Measurements from ENCODE around the gene FLVCR2. TPM values are rescaled to one million over a fixed set of nuclear protein-coding genes. Genes with fewer than 3 reads are reported as not detected.

Gene FLVCR2
- total and polyA plus RNA-seq, 2 of the 13 experiments (the other 11 are each of a cell fraction or from before 2014, with no cell fraction given), result 9.9 to 10.5 TPM

GRCh38 chr14:75558440-75558839 lies 20.0 kb upstream of the FLVCR2 start:
- Histone ChIP-seq H3K4me2 (ENCODE audit: low read depth, low read length) (no peak overlapping the region), H3K27me3 (ENCODE audit: control insufficient read depth in 1 of 2, insufficient read depth in 2 of 2, low read length in 2 of 2) (peaks cover 0 to 11% of the 10 kb centered on the region in 2 experiments; a peak in 1 of 5 replicates), H3K79me2 (ENCODE audit: insufficient read depth, low read length) (no peaks in the 10 kb centered on the region), H3K9ac (ENCODE audit: insufficient read depth, low read depth, low read length) (no peak overlapping the region), H3K27ac (ENCODE audit: extremely low read length, insufficient read depth, low read length) (no peak overlapping the region), H3K36me3 (replicated peaks in 1 of 2; ENCODE audit: control insufficient read depth in 1 of 2, insufficient read depth in 2 of 2, low read length in 2 of 2) (no peaks in the 10 kb centered on the region), H3K4me3 (replicated peaks in 1 of 3; ENCODE audit: insufficient read depth in 1 of 3, low read depth in 2 of 3, low read length in 3 of 3) (no peak overlapping the region), H2AFZ (ENCODE audit: low read length) (no peak overlapping the region), H3K9me3 (ENCODE audit: low read length) (no peaks in the 10 kb centered on the region; the same call in 1 of the 2 replicates), H3K4me1 (ENCODE audit: insufficient read depth, low read length) (peaks cover 1% of the 10 kb centered on the region; the same call in 1 of the 2 replicates), H4K20me1 (ENCODE audit: insufficient read depth, low read length) (no peaks in the 10 kb centered on the region)
- no TSS peak for BruUV-seq (replicated peaks)
- in situ Hi-C loops (cut with HindIII; ENCODE audit: extremely low pct_ligation_motif_present, low pct_unique_long_range_greater_than_20kb) (no loop called here), intact Hi-C loops (cut with micrococcal nuclease; ENCODE audit: unreplicated experiment) (no loop called here)
- TF ChIP-seq PRDM4 (CRISPR knock-in tag; IDR thresholded peaks at IDR 0.05; ENCODE audit: borderline replicate concordance) (no peak), ZNF564 (CRISPR knock-in tag; IDR thresholded peaks at IDR 0.05) (no peak), HDAC6 (IDR thresholded peaks at IDR 0.05; ENCODE audit: low read depth, low read length) (no peak)
- FAIRE-seq, result no peak
- no peak for DNase-seq (ENCODE audit: low spot score)
- POLR2A ChIA-PET, result no interaction called here
- CTCF ChIA-PET (ENCODE audit: low intra/inter-chr PET ratio, low total read pairs), result no interaction called here
- WGBS (ENCODE audit: low lambda C conversion rate), result 49% methylated on average over 5 of the region's 5 CpGs
- no peak for ATAC-seq

DNA sequence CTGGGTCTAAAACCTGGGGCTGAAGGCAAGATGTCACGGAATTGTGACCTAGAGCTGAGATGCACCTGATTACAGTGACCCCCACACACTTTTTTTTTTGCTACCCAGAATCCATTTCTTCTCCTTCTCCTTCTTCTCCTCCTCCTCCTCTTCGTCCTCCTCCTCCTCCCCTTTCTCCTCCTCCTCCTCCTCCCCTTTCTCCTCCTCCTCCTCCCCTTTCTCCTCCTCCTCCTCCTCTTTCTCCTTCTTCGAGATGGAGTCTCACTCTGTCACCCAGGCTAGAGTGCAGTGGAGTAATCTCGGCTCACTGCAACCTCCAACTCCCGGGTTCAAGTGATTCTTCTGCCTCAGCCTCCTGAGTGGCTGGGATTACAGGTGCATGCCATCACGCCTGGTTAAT lies 19.4 kb upstream of the FLVCR2 start:
- DNase-seq (ENCODE audit: low spot score) (no peak), ATAC-seq (no peak), FAIRE-seq (no peak)
- ChIA-PET CTCF (ENCODE audit: low intra/inter-chr PET ratio, low total read pairs) (interaction anchor here (0.8 to 2.5 kb wide), 2 partner anchors 40 to 131 kb away, joined by 3 to 20 read pairs; partner anchors contain the start of gene JDP2), POLR2A (no interaction called here)
- Histone ChIP-seq H4K20me1 (ENCODE audit: insufficient read depth, low read length) (no peaks in the 10 kb centered on the region), H3K9ac (ENCODE audit: insufficient read depth, low read depth, low read length) (no peak overlapping the region), H3K27ac (ENCODE audit: extremely low read length, insufficient read depth, low read length) (no peak overlapping the region), H3K36me3 (replicated peaks in 1 of 2; ENCODE audit: control insufficient read depth in 1 of 2, insufficient read depth in 2 of 2, low read length in 2 of 2) (no peaks in the 10 kb centered on the region), H2AFZ (ENCODE audit: low read length) (no peak overlapping the region), H3K4me2 (ENCODE audit: low read depth, low read length) (no peak overlapping the region), H3K4me1 (ENCODE audit: insufficient read depth, low read length) (peaks cover 7% of the 10 kb centered on the region; the same call in 1 of the 2 replicates), H3K79me2 (ENCODE audit: insufficient read depth, low read length) (no peaks in the 10 kb centered on the region), H3K4me3 (replicated peaks in 1 of 3; ENCODE audit: insufficient read depth in 1 of 3, low read depth in 2 of 3, low read length in 3 of 3) (no peak overlapping the region), H3K9me3 (ENCODE audit: low read length) (no peaks in the 10 kb centered on the region; the same call in 1 of the 2 replicates), H3K27me3 (ENCODE audit: control insufficient read depth in 1 of 2, insufficient read depth in 2 of 2, low read length in 2 of 2) (peaks cover 0 to 11% of the 10 kb centered on the region in 2 experiments; a peak in 1 of 5 replicates)
- 37% methylated on average over 6 of the region's 6 CpGs for WGBS (ENCODE audit: low lambda C conversion rate)
- no TSS peak for BruUV-seq (replicated peaks)
- intact Hi-C loops (cut with micrococcal nuclease; ENCODE audit: unreplicated experiment) (no loop called here), in situ Hi-C loops (cut with HindIII; ENCODE audit: extremely low pct_ligation_motif_present, low pct_unique_long_range_greater_than_20kb) (no loop called here)
- TF ChIP-seq MED13 (CRISPR knock-in tag; IDR thresholded peaks at IDR 0.05) (no peak), DNMT1 (CRISPR knock-in tag; IDR thresholded peaks at IDR 0.05) (no peak), CENPT (CRISPR knock-in tag; IDR thresholded peaks at IDR 0.05; ENCODE audit: low read depth) (no peak), ZFP36L1 (CRISPR knock-in tag; IDR thresholded peaks at IDR 0.05) (no peak), ZBTB7A (CRISPR knock-in tag; IDR thresholded peaks at IDR 0.05) (no peak)
- TF ChIP-seq, protein P1, sequence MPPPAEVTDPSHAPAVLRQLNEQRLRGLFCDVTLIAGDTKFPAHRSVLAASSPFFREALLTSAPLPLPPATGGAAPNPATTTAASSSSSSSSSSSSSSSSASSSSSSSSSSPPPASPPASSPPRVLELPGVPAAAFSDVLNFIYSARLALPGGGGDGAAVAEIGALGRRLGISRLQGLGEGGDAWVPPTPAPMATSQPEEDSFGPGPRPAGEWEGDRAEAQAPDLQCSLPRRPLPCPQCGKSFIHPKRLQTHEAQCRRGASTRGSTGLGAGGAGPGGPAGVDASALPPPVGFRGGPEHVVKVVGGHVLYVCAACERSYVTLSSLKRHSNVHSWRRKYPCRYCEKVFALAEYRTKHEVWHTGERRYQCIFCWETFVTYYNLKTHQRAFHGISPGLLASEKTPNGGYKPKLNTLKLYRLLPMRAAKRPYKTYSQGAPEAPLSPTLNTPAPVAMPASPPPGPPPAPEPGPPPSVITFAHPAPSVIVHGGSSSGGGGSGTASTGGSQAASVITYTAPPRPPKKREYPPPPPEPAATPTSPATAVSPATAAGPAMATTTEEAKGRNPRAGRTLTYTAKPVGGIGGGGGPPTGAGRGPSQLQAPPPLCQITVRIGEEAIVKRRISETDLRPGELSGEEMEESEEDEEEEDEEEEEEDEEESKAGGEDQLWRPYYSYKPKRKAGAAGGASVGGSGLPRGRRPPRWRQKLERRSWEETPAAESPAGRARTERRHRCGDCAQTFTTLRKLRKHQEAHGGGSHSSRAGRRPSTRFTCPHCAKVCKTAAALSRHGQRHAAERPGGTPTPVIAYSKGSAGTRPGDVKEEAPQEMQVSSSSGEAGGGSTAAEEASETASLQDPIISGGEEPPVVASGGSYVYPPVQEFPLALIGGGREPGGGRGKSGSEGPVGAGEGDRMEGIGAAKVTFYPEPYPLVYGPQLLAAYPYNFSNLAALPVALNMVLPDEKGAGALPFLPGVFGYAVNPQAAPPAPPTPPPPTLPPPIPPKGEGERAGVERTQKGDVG (CRISPR knock-in tag; IDR thresholded peaks at IDR 0.05; ENCODE audit: borderline replicate concordance), result no peak
- TF ChIP-seq, protein P2, sequence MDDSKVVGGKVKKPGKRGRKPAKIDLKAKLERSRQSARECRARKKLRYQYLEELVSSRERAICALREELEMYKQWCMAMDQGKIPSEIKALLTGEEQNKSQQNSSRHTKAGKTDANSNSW (CRISPR knock-in tag; IDR thresholded peaks at IDR 0.05; ENCODE audit: borderline replicate concordance), result no peak

All from HepG2 (cell line).